ENCODE results near the gene NRIP3.

Gene NRIP3

GRCh38 chr11:9040410-9040809, 36.6 kb upstream of the NRIP3 start:
- Histone ChIP-seq H3K9ac (ENCODE audit: low read depth, low read length) (no peak overlapping the region), H3K79me2 (ENCODE audit: insufficient read depth, low read length) (no peaks in the 10 kb centered on the region), H4K20me1 (ENCODE audit: insufficient read depth, low read length) (no peaks in the 10 kb centered on the region), H3K27me3 (ENCODE audit: insufficient read depth, low read length, poor library complexity) (peaks cover 30% of the 10 kb centered on the region), H3K27ac (ENCODE audit: low read length) (no peak overlapping the region), H3K36me3 (ENCODE audit: insufficient read depth, low read length) (no peaks in the 10 kb centered on the region), H3K4me1 (ENCODE audit: insufficient read depth, low read length) (no peaks in the 10 kb centered on the region), H2AFZ (ENCODE audit: low read depth, low read length) (no peak overlapping the region), H3K4me3 (ENCODE audit: low read depth in 1 of 2, low read length in 2 of 2) (no peak overlapping the region), H3K4me2 (ENCODE audit: insufficient read depth, low read length) (no peak overlapping the region), H3K9me3 (ENCODE audit: insufficient read depth, low read length, severe bottlenecking) (no peaks in the 10 kb centered on the region)
- DNase-seq (no peak), ATAC-seq (ENCODE audit: insufficient read depth, low read depth) (no peak)
- TF ChIP-seq CTCF (IDR thresholded peaks at IDR 0.05; ENCODE audit: borderline replicate concordance, extremely low read depth, low read length, poor library complexity, severe bottlenecking) (no peak), EZH2 (IDR thresholded peaks at IDR 0.05; ENCODE audit: borderline replicate concordance, low read depth, low read length, severe bottlenecking) (no peak)

- no peak overlapping the region for H3K9ac ChIP-seq (ENCODE audit: low read depth, low read length)
- no peak overlapping the region for H2AFZ ChIP-seq (ENCODE audit: low read depth, low read length)
- DNase-seq (no peak), ATAC-seq (ENCODE audit: insufficient read depth, low read depth) (no peak)
- H4K20me1 ChIP-seq (ENCODE audit: insufficient read depth, low read length) = no peaks in the 10 kb centered on the region
- H3K36me3 ChIP-seq (ENCODE audit: insufficient read depth, low read length) = no peaks in the 10 kb centered on the region
- H3K27me3 ChIP-seq (ENCODE audit: insufficient read depth, low read length, poor library complexity) = peaks cover 31% of the 10 kb centered on the region
- TF ChIP-seq CTCF (IDR thresholded peaks at IDR 0.05; ENCODE audit: borderline replicate concordance, extremely low read depth, low read length, poor library complexity, severe bottlenecking) = no peak
- TF ChIP-seq EZH2 (IDR thresholded peaks at IDR 0.05; ENCODE audit: borderline replicate concordance, low read depth, low read length, severe bottlenecking) = no peak
- no peak overlapping the region for H3K4me3 ChIP-seq (ENCODE audit: low read depth in 1 of 2, low read length in 2 of 2)
- no peak overlapping the region for H3K27ac ChIP-seq (ENCODE audit: low read length)
- no peaks in the 10 kb centered on the region for H3K4me1 ChIP-seq (ENCODE audit: insufficient read depth, low read length)
- H3K79me2 ChIP-seq (ENCODE audit: insufficient read depth, low read length) = no peaks in the 10 kb centered on the region
- H3K9me3 ChIP-seq (ENCODE audit: insufficient read depth, low read length, severe bottlenecking) = no peaks in the 10 kb centered on the region
- no peak overlapping the region for H3K4me2 ChIP-seq (ENCODE audit: insufficient read depth, low read length)
Observed at GRCh38 chr11:9039863-9040262, 36.1 kb upstream of the NRIP3 start.

GRCh38 chr11:9039198-9039597, 35.4 kb upstream of the NRIP3 start:
- TF ChIP-seq EZH2 (IDR thresholded peaks at IDR 0.05; ENCODE audit: borderline replicate concordance, low read depth, low read length, severe bottlenecking) (no peak), CTCF (IDR thresholded peaks at IDR 0.05; ENCODE audit: borderline replicate concordance, extremely low read depth, low read length, poor library complexity, severe bottlenecking) (no peak)
- Histone ChIP-seq H3K36me3 (ENCODE audit: insufficient read depth, low read length) (no peaks in the 10 kb centered on the region), H3K9ac (ENCODE audit: low read depth, low read length) (no peak overlapping the region), H3K27ac (ENCODE audit: low read length) (no peak overlapping the region), H2AFZ (ENCODE audit: low read depth, low read length) (no peak overlapping the region), H3K9me3 (ENCODE audit: insufficient read depth, low read length, severe bottlenecking) (no peaks in the 10 kb centered on the region), H3K4me3 (ENCODE audit: low read depth in 1 of 2, low read length in 2 of 2) (no peak overlapping the region), H3K79me2 (ENCODE audit: insufficient read depth, low read length) (no peaks in the 10 kb centered on the region), H3K4me2 (ENCODE audit: insufficient read depth, low read length) (no peak overlapping the region), H3K27me3 (ENCODE audit: insufficient read depth, low read length, poor library complexity) (peaks cover 26% of the 10 kb centered on the region), H4K20me1 (ENCODE audit: insufficient read depth, low read length) (no peaks in the 10 kb centered on the region), H3K4me1 (ENCODE audit: insufficient read depth, low read length) (no peaks in the 10 kb centered on the region)
- ATAC-seq (ENCODE audit: insufficient read depth, low read depth) (no peak), DNase-seq (no peak)

GRCh38 chr11:9038541-9038940, 34.7 kb upstream of the NRIP3 start:
- Histone ChIP-seq H3K4me2 (ENCODE audit: insufficient read depth, low read length) (no peak overlapping the region), H3K9ac (ENCODE audit: low read depth, low read length) (no peak overlapping the region), H3K4me1 (ENCODE audit: insufficient read depth, low read length) (no peaks in the 10 kb centered on the region), H3K36me3 (ENCODE audit: insufficient read depth, low read length) (no peaks in the 10 kb centered on the region), H3K4me3 (ENCODE audit: low read depth in 1 of 2, low read length in 2 of 2) (no peak overlapping the region), H3K27ac (ENCODE audit: low read length) (no peak overlapping the region), H3K9me3 (ENCODE audit: insufficient read depth, low read length, severe bottlenecking) (no peaks in the 10 kb centered on the region), H2AFZ (ENCODE audit: low read depth, low read length) (no peak overlapping the region), H3K27me3 (ENCODE audit: insufficient read depth, low read length, poor library complexity) (peaks cover 26% of the 10 kb centered on the region), H3K79me2 (ENCODE audit: insufficient read depth, low read length) (no peaks in the 10 kb centered on the region), H4K20me1 (ENCODE audit: insufficient read depth, low read length) (no peaks in the 10 kb centered on the region)
- no peak for DNase-seq
- ATAC-seq (ENCODE audit: insufficient read depth, low read depth) = no peak
- TF ChIP-seq CTCF (IDR thresholded peaks at IDR 0.05; ENCODE audit: borderline replicate concordance, extremely low read depth, low read length, poor library complexity, severe bottlenecking) (no peak), EZH2 (IDR thresholded peaks at IDR 0.05; ENCODE audit: borderline replicate concordance, low read depth, low read length, severe bottlenecking) (no peak)
